PC-9 (cell line): ENCODE data around the gene ERC2. TPM values are rescaled to one million over a fixed set of nuclear protein-coding genes. Genes with fewer than 3 reads are reported as not detected.

Source experiments
- BruUV-seq: library from RNA; stranded (reverse); fragments of 400-500 nt; replicated peaks from 2 replicates; lab custom pipeline; 2021; lab: Mats Ljungman, UMichigan
- CTCF ChIA-PET: fragments of 300-600 bp; sonication (Branson Sonifier 250); formaldehyde crosslinking; loops from one replicate; lab custom pipeline; 2022; ENCODE audit warnings: antibody characterized with exemption; lab: Charles Lee
- POLR2A ChIA-PET: fragments of 300-600 bp; sonication (Branson Sonifier 250); formaldehyde crosslinking; loops from one replicate; lab custom pipeline; 2022; ENCODE audit warnings: antibody characterized with exemption; ENCODE audit not compliant: unreplicated experiment; lab: Charles Lee
- DNase-seq, 2 experiments: peaks; one replicate each; pipeline versions ENCODE4 v3.0.0 to v3.0.0-alpha.2; 2015 to 2022; ENCODE audit warnings: mixed read lengths in 1 of 2
- H2AFZ ChIP-seq: fragments of 200-600 bp; sonication (generic); 2 replicates; pipeline ENCODE4 v1.8.1; 2017; ENCODE audit warnings: antibody characterized with exemption
- H3F3A ChIP-seq: fragments of 200-600 bp; sonication (generic); 2 replicates; pipeline ENCODE4 v1.8.1; 2017; ENCODE audit warnings: antibody characterized with exemption, mild to moderate bottlenecking, low read depth; ENCODE audit not compliant: insufficient read depth
- H3K27ac ChIP-seq: fragments of 200-600 bp; sonication (generic); 2 replicates; pipeline ENCODE4 v1.6.1; 2016; ENCODE audit warnings: mixed run types
- H3K27me3 ChIP-seq: fragments of 200-600 bp; sonication (generic); 2 replicates; pipeline ENCODE4 v1.6.1; 2016; ENCODE audit warnings: low read depth, mixed run types; ENCODE audit not compliant: insufficient read depth
- H3K36me3 ChIP-seq: fragments of 200-600 bp; sonication (generic); 2 replicates; pipeline ENCODE4 v1.6.1; 2016; ENCODE audit warnings: low read depth, mixed run types
- H3K4me1 ChIP-seq: fragments of 200-600 bp; sonication (generic); replicated peaks from 2 replicates; pipeline ENCODE4 v1.6.1; 2016; ENCODE audit warnings: mixed run types; ENCODE audit not compliant: insufficient read depth
- H3K4me2 ChIP-seq: fragments of 200-600 bp; sonication (generic); 2 replicates; pipeline ENCODE4 v1.6.1; 2017; ENCODE audit warnings: mixed run types
- H3K4me3 ChIP-seq: fragments of 200-600 bp; sonication (generic); 2 replicates; pipeline ENCODE4 v1.6.1; 2016; ENCODE audit warnings: mixed run types
- H3K79me2 ChIP-seq: fragments of 200-600 bp; sonication (generic); 2 replicates; pipeline ENCODE4 v1.6.1; 2017; ENCODE audit warnings: low read depth, mixed run types
- H3K9me2 ChIP-seq: fragments of 200-600 bp; sonication (generic); 2 replicates; pipeline ENCODE4 v1.8.1; 2017; ENCODE audit warnings: mild to moderate bottlenecking; ENCODE audit not compliant: insufficient read depth
- H3K9me3 ChIP-seq: fragments of 200-600 bp; sonication (generic); 2 replicates; pipeline ENCODE4 v1.8.1; 2016; ENCODE audit warnings: low read depth; ENCODE audit not compliant: insufficient read depth
- H4K20me1 ChIP-seq: fragments of 200-600 bp; sonication (generic); 2 replicates; pipeline ENCODE4 v1.8.1; 2017; ENCODE audit not compliant: insufficient read depth
- EZH2 ChIP-seq: fragments of 200-600 bp; sonication (generic); IDR thresholded peaks from 2 replicates; pipeline ENCODE4 v1.8.0; 2017; ENCODE audit warnings: antibody characterized with exemption, low read depth
- intact Hi-C: fragments of 100-400 bp; cut with micrococcal nuclease; formaldehyde crosslinking; loops from one replicate; pipeline ENCODE4 v1.10.0; 2022; ENCODE audit not compliant: unreplicated experiment
- total RNA-seq: library from RNA; stranded (reverse); gene quantifications from 2 replicates; pipeline ENCODE4 v1.2.3, GENCODE V29; 2021
- TF ChIP-seq, protein P1 (sequence below): fragments of 200-600 bp; sonication (generic); conservative IDR thresholded peaks from 2 replicates; pipeline ENCODE4 v1.6.1; 2017; ENCODE audit warnings: mixed run types, antibody characterized with exemption, mild to moderate bottlenecking, moderate library complexity

The ERC2 gene
- total RNA-seq, 1 experiment from 2014 or later: 1.4 TPM

DNA sequence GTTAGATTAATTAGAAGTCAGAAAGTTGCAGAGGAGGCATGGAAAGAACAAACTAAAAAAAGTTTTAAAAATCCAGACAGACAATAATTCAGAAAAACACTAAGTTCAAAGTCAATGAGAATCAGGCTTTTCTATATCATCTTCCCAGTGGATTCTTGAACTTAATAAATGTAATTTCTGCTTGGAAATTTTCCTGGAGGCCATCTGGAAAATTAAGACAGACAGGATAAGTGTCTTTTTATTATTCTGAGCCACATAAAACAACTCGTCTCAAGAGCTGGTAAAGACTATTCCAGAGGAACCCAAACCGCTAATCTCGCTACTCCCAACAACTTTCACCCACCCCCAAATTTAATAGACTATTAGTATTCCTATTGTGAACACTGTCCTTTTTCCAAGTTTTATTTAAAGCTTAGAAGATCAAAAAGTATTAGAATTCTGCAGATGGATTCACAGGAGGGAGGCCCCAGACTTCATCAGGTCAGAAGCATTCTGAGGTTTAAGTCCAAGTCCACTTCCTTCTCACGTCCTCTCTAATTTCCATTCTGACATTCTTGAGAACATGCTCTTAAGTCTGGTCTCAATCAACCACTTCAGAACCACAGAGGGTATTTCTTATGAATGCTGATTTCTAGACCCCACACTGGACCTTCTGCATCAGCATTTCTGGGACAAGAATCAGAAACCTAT, 61.3 kb downstream of the ERC2 start:
- BruUV-seq: no TSS peak
- Histone ChIP-seq H3F3A (no peaks in the 10 kb centered on the region), H3K79me2 (no peaks in the 10 kb centered on the region), H3K4me1 (no peaks in the 10 kb centered on the region), H3K9me2 (no peaks in the 10 kb centered on the region), H3K27ac (no peak overlapping the region), H3K36me3 (no peaks in the 10 kb centered on the region), H2AFZ (no peak overlapping the region), H4K20me1 (no peaks in the 10 kb centered on the region; the same call in 1 of the 2 replicates), H3K27me3 (peaks cover 5% of the 10 kb centered on the region), H3K9me3 (no peaks in the 10 kb centered on the region), H3K4me2 (no peak overlapping the region), H3K4me3 (no peak overlapping the region)
- DNase-seq: no peak
- TF ChIP-seq, protein P1, sequence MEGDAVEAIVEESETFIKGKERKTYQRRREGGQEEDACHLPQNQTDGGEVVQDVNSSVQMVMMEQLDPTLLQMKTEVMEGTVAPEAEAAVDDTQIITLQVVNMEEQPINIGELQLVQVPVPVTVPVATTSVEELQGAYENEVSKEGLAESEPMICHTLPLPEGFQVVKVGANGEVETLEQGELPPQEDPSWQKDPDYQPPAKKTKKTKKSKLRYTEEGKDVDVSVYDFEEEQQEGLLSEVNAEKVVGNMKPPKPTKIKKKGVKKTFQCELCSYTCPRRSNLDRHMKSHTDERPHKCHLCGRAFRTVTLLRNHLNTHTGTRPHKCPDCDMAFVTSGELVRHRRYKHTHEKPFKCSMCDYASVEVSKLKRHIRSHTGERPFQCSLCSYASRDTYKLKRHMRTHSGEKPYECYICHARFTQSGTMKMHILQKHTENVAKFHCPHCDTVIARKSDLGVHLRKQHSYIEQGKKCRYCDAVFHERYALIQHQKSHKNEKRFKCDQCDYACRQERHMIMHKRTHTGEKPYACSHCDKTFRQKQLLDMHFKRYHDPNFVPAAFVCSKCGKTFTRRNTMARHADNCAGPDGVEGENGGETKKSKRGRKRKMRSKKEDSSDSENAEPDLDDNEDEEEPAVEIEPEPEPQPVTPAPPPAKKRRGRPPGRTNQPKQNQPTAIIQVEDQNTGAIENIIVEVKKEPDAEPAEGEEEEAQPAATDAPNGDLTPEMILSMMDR: no peak
- TF ChIP-seq EZH2: no peak
- intact Hi-C loops: no loop called here
- POLR2A ChIA-PET: no interaction called here
- CTCF ChIA-PET: no interaction called here

GRCh38 chr3:56404884-56405283, 63.4 kb downstream of the ERC2 start:
- ChIA-PET POLR2A (no interaction called here), CTCF (no interaction called here)
- Histone ChIP-seq H3K9me2 (no peaks in the 10 kb centered on the region), H3K79me2 (no peaks in the 10 kb centered on the region), H3K4me2 (no peak overlapping the region), H3K36me3 (no peaks in the 10 kb centered on the region), H3K27me3 (peaks cover 5% of the 10 kb centered on the region), H2AFZ (no peak overlapping the region), H3K9me3 (no peaks in the 10 kb centered on the region), H3K4me3 (no peak overlapping the region), H4K20me1 (no peaks in the 10 kb centered on the region; the same call in 1 of the 2 replicates), H3F3A (no peaks in the 10 kb centered on the region), H3K4me1 (no peaks in the 10 kb centered on the region), H3K27ac (no peak overlapping the region)
- no TSS peak for BruUV-seq
- no peak for DNase-seq
- intact Hi-C loops: no loop called here
- TF ChIP-seq, protein P1: no peak
- no peak for TF ChIP-seq EZH2

DNA sequence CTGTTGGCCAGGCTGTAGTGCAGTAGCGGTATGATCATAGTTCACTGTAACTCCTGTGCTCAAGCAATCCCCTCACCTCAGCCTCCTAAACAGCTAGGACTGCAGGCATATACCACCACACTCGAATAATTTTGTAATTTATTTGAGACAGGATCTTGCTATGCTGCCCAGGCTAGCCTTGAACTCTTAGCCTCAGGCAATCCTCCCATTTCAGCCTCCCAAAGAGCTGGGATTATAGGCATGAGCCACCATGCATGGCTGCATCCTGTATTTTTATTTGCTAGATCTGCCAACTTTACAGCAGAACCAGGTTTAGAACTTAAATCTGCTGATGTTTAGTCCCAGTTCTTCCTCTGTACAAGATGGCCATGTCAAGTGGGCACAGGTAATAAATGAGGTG, 69.6 kb downstream of the ERC2 start:
- intact Hi-C loops: no loop called here
- ChIA-PET POLR2A (no interaction called here), CTCF (no interaction called here)
- H3K4me3 ChIP-seq: no peak overlapping the region
- TF ChIP-seq EZH2: no peak
- TF ChIP-seq, protein P1: no peak
- no peaks in the 10 kb centered on the region for H3F3A ChIP-seq
- no peaks in the 10 kb centered on the region for H3K79me2 ChIP-seq
- no peaks in the 10 kb centered on the region for H3K9me3 ChIP-seq
- H2AFZ ChIP-seq: no peak overlapping the region
- H3K27ac ChIP-seq: no peak overlapping the region
- no TSS peak for BruUV-seq
- peaks cover 14% of the 10 kb centered on the region for H3K27me3 ChIP-seq
- H3K4me1 ChIP-seq: no peaks in the 10 kb centered on the region
- no peaks in the 10 kb centered on the region; the same call in 1 of the 2 replicates for H4K20me1 ChIP-seq
- DNase-seq: no peak
- no peak overlapping the region for H3K4me2 ChIP-seq
- no peaks in the 10 kb centered on the region for H3K36me3 ChIP-seq
- H3K9me2 ChIP-seq: no peaks in the 10 kb centered on the region
